Esophagus squamous epithelium (tissue), 5 donors: Measurements from ENCODE around the gene CCND2. TPM values are rescaled to one million over a fixed set of nuclear protein-coding genes. Genes with fewer than 3 reads are reported as not detected.

ENCODE experiments used
- DNase-seq: peaks from one replicate; lab custom pipeline; 2025; lab: John Stamatoyannopoulos, UW
- H3K27ac ChIP-seq, 4 donors: fragments of 200-600 bp; sonication (generic); one replicate each; pipeline ENCODE4 v1.5.1; 2016 to 2019; ENCODE audit warnings: mild to moderate bottlenecking in 1 of 4
- H3K27me3 ChIP-seq, 4 donors: fragments of 200-600 bp; sonication (generic); 1 replicate in 3 of 4; 2 replicates in 1 of 4; pipeline versions ENCODE4 v1.5.1 to v1.6.0; 2017 to 2021; ENCODE audit warnings: antibody characterized with exemption in 1 of 4
- H3K36me3 ChIP-seq, 3 donors: fragments of 200-600 bp; sonication (generic); one replicate each; pipeline ENCODE4 v1.5.1; 2016 to 2019
- H3K4me1 ChIP-seq, 3 donors: fragments of 200-600 bp; sonication (generic); one replicate each; pipeline ENCODE4 v1.5.1; 2017 to 2019
- H3K4me3 ChIP-seq, 4 donors: fragments of 200-600 bp; sonication (generic); 1 replicate in 3 of 4; 2 replicates in 1 of 4; pipeline ENCODE4 v1.5.1; 2016 to 2019; ENCODE audit warnings: mild to moderate bottlenecking in 2 of 4, moderate library complexity in 1 of 4
- H3K9me3 ChIP-seq, 3 donors: fragments of 200-600 bp; sonication (generic); one replicate each; pipeline ENCODE4 v1.5.1; 2016 to 2019
- CTCF ChIP-seq, 6 experiments: fragments of 450-650 bp in 4 of 6; fragments of 200-600 bp in 2 of 6; sonication (generic) in 2 of 6; IDR thresholded peaks; one replicate each; pipeline ENCODE4 v1.5.1; 2016 to 2019; ENCODE audit warnings: antibody characterized with exemption in 6 of 6, mild to moderate bottlenecking in 4 of 6, moderate library complexity in 4 of 6
- POLR2A ChIP-seq, 4 donors: fragments of 450-650 bp; IDR thresholded peaks; one replicate each; pipeline ENCODE4 v1.6.1; 2017; ENCODE audit warnings: antibody characterized with exemption in 4 of 4, mild to moderate bottlenecking in 4 of 4, moderate library complexity in 3 of 4
- WGBS, 2 donors: methylation state at CpG; one replicate each; pipeline ENCODE4 v1.1.5; 2018; 5-methylcytosine and 5-hydroxymethylcytosine counted together
- intact Hi-C: fragments of 100-400 bp; cut with DNase I; formaldehyde crosslinking; loops from one replicate; pipeline ENCODE4 v1.15.0; 2022
- total RNA-seq, 4 donors: library from RNA; depleted of rRNA; stranded (reverse); fragments of >200 nt; gene quantifications; one replicate each; pipeline ENCODE4 v1.1.0, GENCODE V29; 2016
- donor health status: DM: yes; HTN: yes; CAD: no.

The CCND2 gene
- total RNA-seq, 4 donors from 2014 or later, result 13.9 to 49.8 (median 35.9) TPM

DNA sequence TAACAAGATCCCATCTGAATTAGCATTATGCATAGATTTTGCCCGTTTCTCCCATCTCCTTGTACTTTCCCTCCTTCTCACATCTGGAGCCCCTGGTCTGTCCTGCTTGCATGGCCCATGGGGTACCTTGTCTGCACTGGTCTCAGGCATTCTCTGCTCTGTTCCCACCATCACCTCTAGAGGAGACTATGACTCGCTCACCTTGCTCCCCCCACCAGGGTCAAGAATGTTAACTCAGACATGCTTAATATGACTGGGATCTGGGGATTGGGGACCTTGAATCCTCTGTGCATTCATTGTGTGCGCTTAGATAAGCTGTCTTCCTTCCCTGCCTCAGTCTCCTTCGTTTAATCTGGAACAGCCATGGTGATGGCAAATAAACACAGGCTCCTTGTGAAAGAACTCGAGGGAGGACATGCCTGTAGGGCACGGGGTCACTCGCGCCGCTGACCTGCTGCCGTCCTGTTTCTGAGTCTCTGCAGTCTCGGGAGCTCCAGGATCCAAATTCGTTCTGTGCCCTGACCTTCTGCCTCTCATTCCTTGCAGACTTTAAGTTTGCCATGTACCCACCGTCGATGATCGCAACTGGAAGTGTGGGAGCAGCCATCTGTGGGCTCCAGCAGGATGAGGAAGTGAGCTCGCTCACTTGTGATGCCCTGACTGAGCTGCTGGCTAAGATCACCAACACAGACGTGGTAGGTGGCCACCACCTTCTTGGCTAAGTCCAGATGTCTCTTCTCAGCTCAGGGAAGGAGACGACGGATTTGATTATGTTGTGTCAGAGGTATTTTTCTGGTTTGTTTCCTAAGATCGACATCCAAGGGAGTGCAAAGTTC lies 15.0 kb downstream of the CCND2 start:
- DNase-seq, result no peak
- H3K4me1 ChIP-seq, result peaks cover 5 to 75% (median 30%) of the 10 kb centered on the region in 3 donors
- peak overlapping the region in 1 of 4 donors; percentile 34 for H3K4me3 ChIP-seq
- H3K36me3 ChIP-seq, result peaks cover 0 to 68% (median 17%) of the 10 kb centered on the region in 3 donors
- H3K27ac ChIP-seq, result peak overlapping the region; percentile 54 to 80 (median 75)
- intact Hi-C loops, result no loop called here
- H3K9me3 ChIP-seq, result no peaks in the 10 kb centered on the region
- WGBS, 2 donors, result 69 to 81% methylated on average over 14 to 18 of the region's 20 CpGs
- no peak for TF ChIP-seq POLR2A (IDR thresholded peaks at IDR 0.05)
- no peak for TF ChIP-seq CTCF (IDR thresholded peaks at IDR 0.05)
- H3K27me3 ChIP-seq, result no peaks in the 10 kb centered on the region

DNA sequence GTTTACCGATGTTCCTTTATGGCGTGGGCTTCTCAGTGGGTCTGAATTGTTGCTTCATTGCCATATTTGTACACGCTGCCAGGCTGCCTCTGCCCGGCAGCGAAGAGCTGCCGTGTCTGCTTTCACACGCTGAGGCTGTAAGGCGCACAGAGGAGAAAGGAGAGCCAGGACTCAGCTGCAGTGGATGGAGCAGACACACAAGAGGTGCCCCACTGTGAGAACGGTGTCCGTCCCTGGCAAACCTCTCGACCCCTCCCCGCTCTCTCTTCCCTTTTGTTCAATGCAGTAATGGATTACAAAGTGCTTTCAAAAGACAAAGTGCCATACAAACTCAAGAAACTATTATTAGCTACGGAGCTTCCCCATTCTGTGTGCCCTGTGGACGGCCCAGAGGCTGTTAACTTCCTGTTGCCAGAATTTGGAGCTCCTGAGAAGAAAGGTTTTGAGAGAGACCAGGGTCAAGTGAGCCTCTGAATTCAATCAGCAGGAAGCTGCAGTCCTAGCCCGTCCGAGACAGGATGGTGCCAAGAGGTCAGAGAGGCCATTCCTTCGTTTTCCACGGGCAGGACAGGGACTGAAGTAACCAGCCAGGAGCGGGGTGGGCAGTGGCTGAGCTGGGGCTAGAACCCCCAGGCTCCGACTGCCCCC lies 15.8 kb downstream of the CCND2 start:
- intact Hi-C loops, result no loop called here
- peaks cover 5 to 78% (median 34%) of the 10 kb centered on the region in 3 donors for H3K4me1 ChIP-seq
- H3K9me3 ChIP-seq, result no peaks in the 10 kb centered on the region
- H3K4me3 ChIP-seq, result peak overlapping the region in 1 of 4 donors; percentile 34
- H3K36me3 ChIP-seq, result peaks cover 0 to 64% (median 16%) of the 10 kb centered on the region in 3 donors
- no peak for DNase-seq
- no peaks in the 10 kb centered on the region for H3K27me3 ChIP-seq
- 57 to 63% methylated on average over 15 to 20 of the region's 20 CpGs for WGBS, 2 donors
- peak overlapping the region; percentile 54 to 80 (median 75) for H3K27ac ChIP-seq
- peak in 1 of 4 donors; percentile 21 for TF ChIP-seq POLR2A (IDR thresholded peaks at IDR 0.05)
- no peak for TF ChIP-seq CTCF (IDR thresholded peaks at IDR 0.05)

GRCh38 chr12:4289998-4290790 lies 16.6 kb downstream of the CCND2 start:
- no peak for DNase-seq
- Histone ChIP-seq H3K9me3 (no peaks in the 10 kb centered on the region), H3K4me1 (peaks cover 5 to 79% (median 34%) of the 10 kb centered on the region in 3 donors), H3K27me3 (no peaks in the 10 kb centered on the region), H3K36me3 (peaks cover 0 to 64% (median 16%) of the 10 kb centered on the region in 3 donors), H3K27ac (peak overlapping the region; percentile 54 to 80 (median 75)), H3K4me3 (no peak overlapping the region)
- intact Hi-C loops, result no loop called here
- TF ChIP-seq CTCF (IDR thresholded peaks at IDR 0.05) (no peak), POLR2A (IDR thresholded peaks at IDR 0.05) (no peak)
- 78 to 83% methylated on average over 25 to 27 of the region's 28 CpGs for WGBS, 2 donors

- intact Hi-C loops, result no loop called here
- Histone ChIP-seq H3K4me1 (peaks cover 2 to 64% (median 23%) of the 10 kb centered on the region in 3 donors), H3K27ac (peak overlapping the region; percentile 24 to 61 (median 48)), H3K9me3 (no peaks in the 10 kb centered on the region), H3K36me3 (peaks cover 0 to 61% (median 16%) of the 10 kb centered on the region in 3 donors), H3K4me3 (no peak overlapping the region), H3K27me3 (no peaks in the 10 kb centered on the region)
- 49 to 92% methylated on average over 8 to 16 of the region's 16 CpGs for WGBS, 2 donors
- no peak for TF ChIP-seq POLR2A (IDR thresholded peaks at IDR 0.05)
- TF ChIP-seq CTCF (IDR thresholded peaks at IDR 0.05), result no peak
- no peak for DNase-seq
Observed at GRCh38 chr12:4292341-4293073, 18.9 kb downstream of the CCND2 start.
